ENCODE data around the gene RBM42.
"Not testable (repeated sequence)": the region's sequence is repeated elsewhere in the genome, so short reads cannot be mapped to it uniquely, and the experiment has no call there.

The RBM42 gene, protein sequence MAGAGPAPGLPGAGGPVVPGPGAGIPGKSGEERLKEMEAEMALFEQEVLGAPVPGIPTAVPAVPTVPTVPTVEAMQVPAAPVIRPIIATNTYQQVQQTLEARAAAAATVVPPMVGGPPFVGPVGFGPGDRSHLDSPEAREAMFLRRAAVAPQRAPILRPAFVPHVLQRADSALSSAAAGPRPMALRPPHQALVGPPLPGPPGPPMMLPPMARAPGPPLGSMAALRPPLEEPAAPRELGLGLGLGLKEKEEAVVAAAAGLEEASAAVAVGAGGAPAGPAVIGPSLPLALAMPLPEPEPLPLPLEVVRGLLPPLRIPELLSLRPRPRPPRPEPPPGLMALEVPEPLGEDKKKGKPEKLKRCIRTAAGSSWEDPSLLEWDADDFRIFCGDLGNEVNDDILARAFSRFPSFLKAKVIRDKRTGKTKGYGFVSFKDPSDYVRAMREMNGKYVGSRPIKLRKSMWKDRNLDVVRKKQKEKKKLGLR
- total RNA-seq: 29.5 to 38.9 (median 36.2) reads per million in 3 donors

- DNase-seq: peak; percentile 94 to 96 (median 96)
- Histone ChIP-seq H3K9me3 (ENCODE audit: control insufficient read depth, low read length) (no peaks in the 10 kb centered on the region), H3K27me3 (replicated peaks; ENCODE audit: control insufficient read depth, insufficient read depth, low read length, poor library complexity, severe bottlenecking) (no peaks in the 10 kb centered on the region), H3K4me3 (ENCODE audit: insufficient read depth, low read depth, low read length, poor library complexity, severe bottlenecking) (peak within 1 kb of the TSS; percentile 78), H3K27ac (ENCODE audit: insufficient read depth, low read length, poor library complexity, severe bottlenecking) (peak within 1 kb of the TSS; percentile 78), H3K36me3 (ENCODE audit: control insufficient read depth, insufficient read depth, low read length) (peaks cover 28% of the 10 kb centered on the region), H3K4me1 (ENCODE audit: control insufficient read depth, insufficient read depth, low read length, poor library complexity, severe bottlenecking) (peaks cover 13% of the 10 kb centered on the region)
Measured at GRCh38 chr19:35628565-35629331, at the start of gene RBM42. Gene RBM42 (plus strand): TSS chr19:35629036. CDS start chr19:35629154, 118 bp downstream.

DNA sequence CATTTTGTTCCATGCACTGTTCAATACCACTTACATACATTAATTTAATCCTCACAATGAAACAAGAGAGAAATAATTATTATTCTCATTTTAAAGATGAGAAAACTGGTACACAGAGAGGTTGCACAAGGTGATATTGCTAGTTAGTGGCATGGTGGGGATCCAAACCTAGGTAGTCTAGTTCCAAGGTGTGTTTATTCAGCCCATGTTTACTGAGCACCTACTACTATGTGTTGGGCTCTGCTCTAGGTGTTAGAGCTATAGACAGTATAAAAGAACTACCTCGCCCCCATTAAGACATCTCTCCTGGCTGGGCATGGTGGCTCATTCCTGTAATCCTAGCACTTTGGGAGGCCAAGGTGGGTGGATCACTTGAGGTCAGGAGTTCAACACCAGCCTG lies 46.1 kb upstream of the RBM42 start:
- no peaks in the 10 kb centered on the region for H3K27me3 ChIP-seq (replicated peaks; ENCODE audit: control insufficient read depth, insufficient read depth, low read length, poor library complexity, severe bottlenecking)
- DNase-seq: no peak
- H3K4me1 ChIP-seq (ENCODE audit: control insufficient read depth, insufficient read depth, low read length, poor library complexity, severe bottlenecking): no peaks in the 10 kb centered on the region
- no peaks in the 10 kb centered on the region for H3K9me3 ChIP-seq (ENCODE audit: control insufficient read depth, low read length)
- no peaks in the 10 kb centered on the region for H3K36me3 ChIP-seq (ENCODE audit: control insufficient read depth, insufficient read depth, low read length)
- no peak overlapping the region for H3K27ac ChIP-seq (ENCODE audit: insufficient read depth, low read length, poor library complexity, severe bottlenecking)
- no peak overlapping the region for H3K4me3 ChIP-seq (ENCODE audit: insufficient read depth, low read depth, low read length, poor library complexity, severe bottlenecking)

DNA sequence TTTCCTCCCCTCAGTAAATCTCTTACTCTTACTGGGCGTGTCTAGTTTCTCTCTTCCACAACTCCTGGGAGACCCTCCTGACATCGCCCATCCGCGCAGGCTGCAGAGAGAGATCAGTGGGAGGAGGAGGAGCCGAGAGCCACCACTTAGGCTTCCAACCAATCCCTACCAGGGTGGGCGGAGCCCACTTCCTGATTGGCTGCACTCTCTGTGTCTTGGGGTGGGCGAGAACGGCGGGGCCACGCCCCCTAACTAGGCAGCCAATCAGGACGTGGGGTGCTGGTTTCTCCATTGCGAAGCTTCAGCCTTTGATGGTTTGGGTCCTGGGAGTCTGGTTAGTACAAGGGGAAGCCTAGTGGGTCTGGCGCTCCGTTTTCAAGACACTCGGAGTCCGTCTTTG lies 43.0 kb upstream of the RBM42 start, which contains the start of gene PMIS2:
Gene PMIS2, plus strand, starts transcription at position 326 of the 400 bp plus-strand sequence. CDS start 87 bp downstream, outside the sequence.
- H3K36me3 ChIP-seq (ENCODE audit: control insufficient read depth, insufficient read depth, low read length): no peaks in the 10 kb centered on the region
- H3K4me1 ChIP-seq (ENCODE audit: control insufficient read depth, insufficient read depth, low read length, poor library complexity, severe bottlenecking): no peaks in the 10 kb centered on the region
- DNase-seq: no peak
- no peak within 1 kb of the TSS for H3K4me3 ChIP-seq (ENCODE audit: insufficient read depth, low read depth, low read length, poor library complexity, severe bottlenecking)
- no peak within 1 kb of the TSS for H3K27ac ChIP-seq (ENCODE audit: insufficient read depth, low read length, poor library complexity, severe bottlenecking)
- no peaks in the 10 kb centered on the region for H3K9me3 ChIP-seq (ENCODE audit: control insufficient read depth, low read length)
- no peaks in the 10 kb centered on the region for H3K27me3 ChIP-seq (replicated peaks; ENCODE audit: control insufficient read depth, insufficient read depth, low read length, poor library complexity, severe bottlenecking)

DNA sequence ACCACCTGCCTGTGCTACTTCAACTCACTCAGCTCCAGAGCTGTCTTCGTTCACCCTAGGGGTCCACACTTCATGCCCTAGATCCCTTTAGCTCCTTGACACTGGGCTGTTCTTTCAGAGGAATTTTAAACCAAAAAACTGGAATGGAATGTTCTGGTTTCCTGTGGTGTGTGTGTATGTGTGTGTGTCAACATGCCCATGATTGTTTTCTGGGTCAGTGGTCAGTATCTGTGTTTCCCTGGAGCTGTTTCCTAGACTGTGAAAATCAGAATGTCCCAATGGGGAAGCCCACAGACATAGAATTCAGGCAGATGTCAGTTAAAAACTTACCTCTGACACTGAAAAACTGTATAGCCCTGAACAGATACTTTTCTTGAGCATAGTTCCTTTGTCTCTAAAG lies 41.5 kb upstream of the RBM42 start:
- no peak for DNase-seq
- Histone ChIP-seq H3K4me1 (ENCODE audit: control insufficient read depth, insufficient read depth, low read length, poor library complexity, severe bottlenecking) (no peaks in the 10 kb centered on the region), H3K27me3 (replicated peaks; ENCODE audit: control insufficient read depth, insufficient read depth, low read length, poor library complexity, severe bottlenecking) (no peaks in the 10 kb centered on the region), H3K9me3 (ENCODE audit: control insufficient read depth, low read length) (no peaks in the 10 kb centered on the region), H3K36me3 (ENCODE audit: control insufficient read depth, insufficient read depth, low read length) (no peaks in the 10 kb centered on the region), H3K4me3 (ENCODE audit: insufficient read depth, low read depth, low read length, poor library complexity, severe bottlenecking) (no peak overlapping the region), H3K27ac (ENCODE audit: insufficient read depth, low read length, poor library complexity, severe bottlenecking) (no peak overlapping the region)

- no peaks in the 10 kb centered on the region for H3K4me1 ChIP-seq (ENCODE audit: control insufficient read depth, insufficient read depth, low read length, poor library complexity, severe bottlenecking)
- no peak overlapping the region for H3K27ac ChIP-seq (ENCODE audit: insufficient read depth, low read length, poor library complexity, severe bottlenecking)
- H3K36me3 ChIP-seq (ENCODE audit: control insufficient read depth, insufficient read depth, low read length): no peaks in the 10 kb centered on the region
Measured at GRCh38 chr19:35590875-35591274, 38.0 kb upstream of the RBM42 start.

DNA sequence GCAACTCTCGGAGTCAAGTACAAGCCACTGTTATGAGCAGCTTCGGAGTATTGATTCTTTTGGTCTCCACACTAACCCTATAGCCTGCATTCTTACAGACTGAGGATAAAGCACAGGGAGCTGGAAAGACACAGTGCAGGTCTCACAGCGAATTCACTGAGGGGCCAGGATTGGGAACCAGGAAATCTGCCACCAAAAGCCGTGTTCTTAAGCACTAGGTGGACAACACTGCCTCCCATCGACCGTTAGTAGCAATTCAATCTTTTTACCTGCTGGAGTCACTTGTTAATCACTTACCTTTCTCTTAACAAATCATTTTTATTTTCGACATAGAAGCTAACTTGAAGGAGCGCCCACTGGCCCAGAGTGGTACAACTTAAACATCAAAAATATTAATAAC lies 36.6 kb upstream of the RBM42 start:
- no peaks in the 10 kb centered on the region for H3K4me1 ChIP-seq (ENCODE audit: control insufficient read depth, insufficient read depth, low read length, poor library complexity, severe bottlenecking)
- no peaks in the 10 kb centered on the region for H3K36me3 ChIP-seq (ENCODE audit: control insufficient read depth, insufficient read depth, low read length)
- no peak overlapping the region for H3K27ac ChIP-seq (ENCODE audit: insufficient read depth, low read length, poor library complexity, severe bottlenecking)
- DNase-seq: no peak
- H3K9me3 ChIP-seq (ENCODE audit: control insufficient read depth, low read length): no peaks in the 10 kb centered on the region
- no peaks in the 10 kb centered on the region for H3K27me3 ChIP-seq (replicated peaks; ENCODE audit: control insufficient read depth, insufficient read depth, low read length, poor library complexity, severe bottlenecking)
- no peak overlapping the region for H3K4me3 ChIP-seq (ENCODE audit: insufficient read depth, low read depth, low read length, poor library complexity, severe bottlenecking)

More at GRCh38 chr19:35590875-35591274, 38.0 kb upstream of the RBM42 start:
- Histone ChIP-seq H3K9me3 (ENCODE audit: control insufficient read depth, low read length) (no peaks in the 10 kb centered on the region), H3K27me3 (replicated peaks; ENCODE audit: control insufficient read depth, insufficient read depth, low read length, poor library complexity, severe bottlenecking) (no peaks in the 10 kb centered on the region), H3K4me3 (ENCODE audit: insufficient read depth, low read depth, low read length, poor library complexity, severe bottlenecking) (no peak overlapping the region)
- no peak for DNase-seq

DNA sequence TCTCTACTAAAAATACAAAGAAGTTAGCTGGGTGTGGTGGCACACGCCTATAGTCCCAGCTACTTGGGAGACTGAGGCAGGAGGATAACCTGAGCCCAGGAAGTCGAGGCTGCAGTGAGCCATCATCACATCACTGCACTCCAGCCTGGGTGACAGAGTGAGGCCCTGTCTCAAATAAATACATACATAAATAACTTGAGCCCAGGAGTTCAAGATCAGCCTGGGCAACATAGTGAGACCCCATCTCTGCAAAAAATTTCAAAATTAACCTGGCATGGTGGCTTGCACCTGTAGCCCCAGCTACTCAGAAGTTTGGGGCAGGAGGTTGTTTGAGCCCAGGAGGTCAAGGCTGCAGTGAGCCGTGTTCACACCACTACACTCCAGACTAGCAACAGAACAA lies 33.8 kb upstream of the RBM42 start:
- not testable (repeated sequence) for H3K9me3 ChIP-seq (ENCODE audit: control insufficient read depth, low read length); H3K27me3 ChIP-seq (replicated peaks; ENCODE audit: control insufficient read depth, insufficient read depth, low read length, poor library complexity, severe bottlenecking); H3K27ac ChIP-seq (ENCODE audit: insufficient read depth, low read length, poor library complexity, severe bottlenecking); H3K4me1 ChIP-seq (ENCODE audit: control insufficient read depth, insufficient read depth, low read length, poor library complexity, severe bottlenecking); H3K36me3 ChIP-seq (ENCODE audit: control insufficient read depth, insufficient read depth, low read length); DNase-seq; H3K4me3 ChIP-seq (ENCODE audit: insufficient read depth, low read depth, low read length, poor library complexity, severe bottlenecking)

DNA sequence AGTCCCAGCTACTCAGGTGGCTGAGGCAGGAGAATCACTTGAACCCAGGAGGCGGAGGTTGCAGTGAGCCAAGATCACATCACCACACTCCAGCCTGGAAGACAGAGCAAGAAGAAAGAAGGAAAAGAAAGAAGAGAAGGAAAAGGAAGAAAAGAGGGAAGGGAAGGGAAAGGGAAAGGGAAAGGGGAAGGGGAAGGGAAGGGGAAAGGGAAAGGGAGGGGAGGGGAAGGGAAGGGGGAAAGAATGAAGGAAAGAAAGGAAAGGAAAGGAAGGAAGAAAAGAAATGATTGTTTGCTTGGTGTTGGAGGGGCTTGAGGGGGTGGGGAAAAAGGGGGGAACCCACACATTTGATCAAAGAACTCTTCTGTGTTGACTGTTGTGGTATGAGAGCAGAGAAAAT lies 32.9 kb upstream of the RBM42 start:
- Histone ChIP-seq H3K9me3 (ENCODE audit: control insufficient read depth, low read length) (no peaks in the 10 kb centered on the region), H3K4me1 (ENCODE audit: control insufficient read depth, insufficient read depth, low read length, poor library complexity, severe bottlenecking) (no peaks in the 10 kb centered on the region), H3K27me3 (replicated peaks; ENCODE audit: control insufficient read depth, insufficient read depth, low read length, poor library complexity, severe bottlenecking) (no peaks in the 10 kb centered on the region), H3K36me3 (ENCODE audit: control insufficient read depth, insufficient read depth, low read length) (no peaks in the 10 kb centered on the region), H3K4me3 (ENCODE audit: insufficient read depth, low read depth, low read length, poor library complexity, severe bottlenecking) (no peak overlapping the region), H3K27ac (ENCODE audit: insufficient read depth, low read length, poor library complexity, severe bottlenecking) (no peak overlapping the region)
- no peak for DNase-seq

GRCh38 chr19:35596366-35596999 lies 32.4 kb upstream of the RBM42 start:
- no peak for DNase-seq

More at GRCh38 chr19:35596366-35596999, 32.4 kb upstream of the RBM42 start:
- H3K36me3 ChIP-seq (ENCODE audit: control insufficient read depth, insufficient read depth, low read length): no peaks in the 10 kb centered on the region
- no peak overlapping the region for H3K4me3 ChIP-seq (ENCODE audit: insufficient read depth, low read depth, low read length, poor library complexity, severe bottlenecking)
- H3K27ac ChIP-seq (ENCODE audit: insufficient read depth, low read length, poor library complexity, severe bottlenecking): no peak overlapping the region
- H3K4me1 ChIP-seq (ENCODE audit: control insufficient read depth, insufficient read depth, low read length, poor library complexity, severe bottlenecking): no peaks in the 10 kb centered on the region
- H3K9me3 ChIP-seq (ENCODE audit: control insufficient read depth, low read length): no peaks in the 10 kb centered on the region
- no peaks in the 10 kb centered on the region for H3K27me3 ChIP-seq (replicated peaks; ENCODE audit: control insufficient read depth, insufficient read depth, low read length, poor library complexity, severe bottlenecking)

All from effector memory CD4-positive, alpha-beta T cell (primary cell).